OCI-LY7 (cell line): ENCODE data around the gene NCBP2. TPM values are rescaled to one million over a fixed set of nuclear protein-coding genes. Genes with fewer than 3 reads are reported as not detected.

Experiments
- BruUV-seq: library from RNA; stranded (reverse); fragments of 400-500 nt; replicated peaks from 2 replicates; lab custom pipeline; 2021; lab: Mats Ljungman, UMichigan
- CTCF ChIA-PET: fragments of 300-600 bp; sonication (Branson Sonifier 250); formaldehyde crosslinking; loops from one replicate; lab custom pipeline; 2022; ENCODE audit warnings: antibody characterized with exemption; ENCODE audit not compliant: unreplicated experiment; lab: Charles Lee
- POLR2A ChIA-PET: fragments of 300-600 bp; sonication (Branson Sonifier 250); formaldehyde crosslinking; loops from one replicate; lab custom pipeline; 2022; ENCODE audit warnings: antibody characterized with exemption; lab: Charles Lee
- DNase-seq: peaks from one replicate; pipeline ENCODE4 v3.0.0-alpha.2; 2015; ENCODE audit warnings: low spot score
- H2AFZ ChIP-seq: fragments of 200-600 bp; sonication (generic), shearing (Covaris generic); 2 replicates; pipeline ENCODE4 v1.6.1; 2014; ENCODE audit warnings: mild to moderate bottlenecking, antibody characterized with exemption, low read length, moderate library complexity
- H3K27ac ChIP-seq: fragments of 200-600 bp; sonication (generic); 2 replicates; pipeline ENCODE4 v1.5.1; 2014; ENCODE audit warnings: mixed run types, low read depth, mild to moderate bottlenecking, moderate library complexity, low read length, inconsistent platforms; ENCODE audit not compliant: poor library complexity, severe bottlenecking
- H3K36me3 ChIP-seq: fragments of 200-600 bp; sonication (generic); 2 replicates; pipeline ENCODE4 v1.6.1; 2014; ENCODE audit warnings: mild to moderate bottlenecking, antibody characterized with exemption, low read length, moderate library complexity, mixed read lengths; ENCODE audit not compliant: insufficient read depth
- H3K4me1 ChIP-seq: fragments of 200-600 bp; sonication (generic); 2 replicates; pipeline ENCODE4 v1.5.1; 2014; ENCODE audit warnings: mild to moderate bottlenecking, low read length; ENCODE audit not compliant: insufficient read depth, poor library complexity, severe bottlenecking
- H3K4me2 ChIP-seq: fragments of 200-600 bp; sonication (generic); 2 replicates; pipeline ENCODE4 v1.6.1; 2014; ENCODE audit warnings: mild to moderate bottlenecking, low read length
- H3K4me3 ChIP-seq: fragments of 200-600 bp; sonication (generic); 2 replicates; pipeline ENCODE4 v1.5.1; 2014; ENCODE audit warnings: mild to moderate bottlenecking, low read depth, low read length; ENCODE audit not compliant: poor library complexity, severe bottlenecking
- H3K79me2 ChIP-seq: fragments of 200-600 bp; sonication (generic); 2 replicates; pipeline ENCODE4 v1.6.1; 2016; ENCODE audit warnings: low read depth, mild to moderate bottlenecking, low read length, moderate library complexity, mixed read lengths; ENCODE audit not compliant: insufficient read depth
- H3K9me2 ChIP-seq: fragments of 200-600 bp; sonication (generic); 2 replicates; pipeline ENCODE4 v1.6.1; 2016; ENCODE audit warnings: mild to moderate bottlenecking, low read length, mixed read lengths; ENCODE audit not compliant: insufficient read depth
- H3K9me3 ChIP-seq: fragments of 200-600 bp; sonication (generic); 2 replicates; pipeline ENCODE4 v1.6.1; 2014; ENCODE audit warnings: mild to moderate bottlenecking, mixed run types, low read length, mixed read lengths
- H4K20me1 ChIP-seq: fragments of 200-600 bp; sonication (generic); 2 replicates; pipeline ENCODE4 v1.6.1; 2014; ENCODE audit warnings: mild to moderate bottlenecking, antibody characterized with exemption, low read length, moderate library complexity, mixed read lengths; ENCODE audit not compliant: insufficient read depth
- CTCF ChIP-seq: fragments of 200-600 bp; sonication (generic); conservative IDR thresholded peaks from 2 replicates; pipeline ENCODE4 v1.5.1; 2014; ENCODE audit warnings: mild to moderate bottlenecking, antibody characterized with exemption, low read length, moderate library complexity, mixed read lengths
- EZH2phosphoT487 ChIP-seq: fragments of 200-600 bp; sonication (generic); IDR thresholded peaks from 2 replicates; pipeline ENCODE4 v1.6.1; 2018; ENCODE audit warnings: low read depth, borderline replicate concordance, mild to moderate bottlenecking, mixed run types, antibody characterized with exemption, low read length, moderate library complexity, mixed read lengths
- intact Hi-C: fragments of 100-400 bp; cut with micrococcal nuclease; formaldehyde crosslinking; loops from one replicate; pipeline ENCODE4 v1.10.0; 2022; ENCODE audit not compliant: unreplicated experiment
- total RNA-seq, 2 experiments: library from RNA; depleted of rRNA in 1 of 2; stranded (reverse); fragments of >200 nt in 1 of 2; shearing (Covaris generic) in 1 of 2; gene quantifications; 2 replicates each; pipeline ENCODE4 v1.2.3, GENCODE V29; 2014 to 2022

NCBP2 gene
- total RNA-seq, 2 experiments from 2014 or later = 46.4 to 73.6 TPM

DNA sequence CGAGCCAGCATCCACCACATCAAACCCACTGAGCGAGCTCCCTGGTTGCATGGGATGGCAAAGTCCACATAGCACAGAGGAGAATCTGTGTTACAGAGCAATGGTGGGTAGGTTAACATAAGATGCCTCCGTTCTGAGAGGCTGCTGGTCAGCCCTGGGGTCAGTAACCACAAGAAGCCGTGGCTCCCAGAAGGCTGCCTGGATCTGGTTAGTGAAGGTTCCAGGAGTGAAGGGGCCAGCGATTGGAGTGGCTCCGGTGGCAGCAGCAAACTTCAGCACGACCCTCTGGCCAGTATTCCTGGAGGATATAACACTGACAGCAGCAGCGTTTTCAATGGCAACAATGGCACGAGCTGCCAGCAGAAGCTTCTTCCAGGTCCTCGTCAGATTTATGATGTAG, 44.7 kb upstream of the NCBP2 start:
- DNase-seq = no peak
- H3K4me3 ChIP-seq = no peak overlapping the region
- H3K9me2 ChIP-seq = no peaks in the 10 kb centered on the region
- H3K36me3 ChIP-seq = no peaks in the 10 kb centered on the region
- H3K9me3 ChIP-seq = no peaks in the 10 kb centered on the region
- no peak overlapping the region for H3K4me2 ChIP-seq
- no TSS peak for BruUV-seq
- H4K20me1 ChIP-seq = no peaks in the 10 kb centered on the region
- H3K4me1 ChIP-seq = no peaks in the 10 kb centered on the region
- H2AFZ ChIP-seq = no peak overlapping the region
- no peak overlapping the region for H3K27ac ChIP-seq
- ChIA-PET CTCF (no interaction called here), POLR2A (no interaction called here)
- TF ChIP-seq CTCF (no peak), EZH2phosphoT487 (no peak)
- H3K79me2 ChIP-seq = no peaks in the 10 kb centered on the region
- intact Hi-C loops = no loop called here

- intact Hi-C loops = no loop called here
Observed at GRCh38 chr3:196985954-196986885, 43.9 kb upstream of the NCBP2 start.

More at GRCh38 chr3:196985954-196986885, 43.9 kb upstream of the NCBP2 start:
- Histone ChIP-seq H3K4me1 (no peaks in the 10 kb centered on the region), H3K9me3 (no peaks in the 10 kb centered on the region), H3K4me2 (no peak overlapping the region), H3K4me3 (no peak overlapping the region), H4K20me1 (no peaks in the 10 kb centered on the region), H3K27ac (no peak overlapping the region), H2AFZ (no peak overlapping the region), H3K9me2 (no peaks in the 10 kb centered on the region), H3K79me2 (no peaks in the 10 kb centered on the region), H3K36me3 (no peaks in the 10 kb centered on the region)
- CTCF ChIA-PET = interaction anchor here (0.6 kb wide), 1 partner anchor 1289 kb away, joined by 3 read pairs; no protein-coding TSS in a partner anchor
- TF ChIP-seq EZH2phosphoT487 (no peak), CTCF (no peak)
- POLR2A ChIA-PET = interaction anchor here (1.0 kb wide), 1 partner anchor 31 kb away, joined by 3 read pairs; no protein-coding TSS in a partner anchor
- DNase-seq = no peak
- BruUV-seq = no TSS peak
